CD4-positive, alpha-beta memory T cell (primary cell): ENCODE data around the gene QSOX2. TPM values are rescaled to one million over a fixed set of nuclear protein-coding genes. Genes with fewer than 3 reads are reported as not detected.
A peak's percentile ranks its signal among the peaks of the same experiment; 100 is the strongest.

Experiments
- CTCF ChIA-PET: fragments of 350-600 bp; sonication (Branson Sonifier 250); formaldehyde crosslinking; loops from one replicate; lab custom pipeline; 2021; ENCODE audit warnings: inconsistent platforms; ENCODE audit not compliant: partially characterized antibody; lab: Charles Lee
- POLR2A ChIA-PET: fragments of 350-600 bp; sonication (Branson Sonifier 250); formaldehyde crosslinking; loops from one replicate; lab custom pipeline; 2021; ENCODE audit not compliant: partially characterized antibody; lab: Charles Lee
- DNase-seq, 5 donors: peaks; one replicate each; pipeline versions ENCODE4 v3.0.0 to v3.0.0-alpha.2; 2020 to 2022; ENCODE audit warnings: mixed read lengths in 1 of 5
- H3K27ac ChIP-seq: one replicate; pipeline ENCODE4 v1.7.0; 2013; ENCODE audit warnings: low read depth, low read length
- H3K27me3 ChIP-seq: 2 replicates; pipeline ENCODE4 v1.7.0; 2013; ENCODE audit warnings: mild to moderate bottlenecking, low read length, moderate library complexity; ENCODE audit not compliant: insufficient read depth
- H3K36me3 ChIP-seq: 2 replicates; pipeline ENCODE4 v1.7.0; 2013; ENCODE audit warnings: mild to moderate bottlenecking, low read length, moderate library complexity; ENCODE audit not compliant: insufficient read depth
- H3K4me1 ChIP-seq: 2 replicates; pipeline ENCODE4 v1.7.0; 2013; ENCODE audit warnings: mild to moderate bottlenecking, low read length, moderate library complexity; ENCODE audit not compliant: insufficient read depth
- H3K4me3 ChIP-seq, 2 donors: one replicate each; pipeline ENCODE4 v1.7.0; 2013; ENCODE audit warnings: low read length in 2 of 2, mild to moderate bottlenecking in 1 of 2
- H3K9me3 ChIP-seq, 2 donors: one replicate each; pipeline ENCODE4 v1.7.0; 2013; ENCODE audit warnings: low read length in 2 of 2, control low read depth in 1 of 2; ENCODE audit not compliant: control insufficient read depth in 1 of 2
- H3K27ac Mint-ChIP-seq, 7 donors: one replicate each; pipeline ENCODE4 v1.8.0; 2020 to 2021; ENCODE audit warnings: mixed read lengths in 7 of 7, mild to moderate bottlenecking in 6 of 7, inconsistent platforms in 3 of 7, moderate library complexity in 3 of 7
- H3K27me3 Mint-ChIP-seq, 2 donors: one replicate each; pipeline ENCODE4 v1.8.0; 2020 to 2021; ENCODE audit warnings: mixed read lengths in 2 of 2
- H3K36me3 Mint-ChIP-seq, 2 donors: one replicate each; pipeline ENCODE4 v1.8.0; 2020 to 2021; ENCODE audit warnings: mixed read lengths in 2 of 2, inconsistent platforms in 1 of 2, mild to moderate bottlenecking in 1 of 2
- H3K4me1 Mint-ChIP-seq, 4 donors: one replicate each; pipeline ENCODE4 v1.8.0; 2020 to 2021; ENCODE audit warnings: mixed read lengths in 4 of 4, mild to moderate bottlenecking in 1 of 4
- H3K4me3 Mint-ChIP-seq, 8 donors: one replicate each; pipeline ENCODE4 v1.8.0; 2020 to 2021; ENCODE audit warnings: mixed read lengths in 8 of 8, mild to moderate bottlenecking in 7 of 8, moderate library complexity in 6 of 8, inconsistent platforms in 3 of 8
- H3K9me3 Mint-ChIP-seq, 8 donors: one replicate each; pipeline ENCODE4 v1.8.0; 2020 to 2021; ENCODE audit warnings: mixed read lengths in 8 of 8, mild to moderate bottlenecking in 5 of 8, inconsistent platforms in 3 of 8, moderate library complexity in 1 of 8
- intact Hi-C: fragments of 100-400 bp; cut with micrococcal nuclease; formaldehyde crosslinking; loops from one replicate; pipeline ENCODE4 v1.15.1; 2023
- polyA plus RNA-seq, 2 donors: library from polyadenylated mRNA; unstranded; fragments of 300-500 nt; fragmentation: Illumina TruSeq; gene quantifications; one replicate each; pipeline ENCODE4 v1.2.3, GENCODE V29; 2021
- total RNA-seq, 2 experiments: library from RNA; stranded (reverse); gene quantifications; one replicate each; pipeline ENCODE4 v1.2.3, GENCODE V29; 2021

QSOX2 gene
- total and polyA plus RNA-seq, 4 experiments from 2014 or later, result 0.35 to 15.0 (median 7.9) TPM

DNA sequence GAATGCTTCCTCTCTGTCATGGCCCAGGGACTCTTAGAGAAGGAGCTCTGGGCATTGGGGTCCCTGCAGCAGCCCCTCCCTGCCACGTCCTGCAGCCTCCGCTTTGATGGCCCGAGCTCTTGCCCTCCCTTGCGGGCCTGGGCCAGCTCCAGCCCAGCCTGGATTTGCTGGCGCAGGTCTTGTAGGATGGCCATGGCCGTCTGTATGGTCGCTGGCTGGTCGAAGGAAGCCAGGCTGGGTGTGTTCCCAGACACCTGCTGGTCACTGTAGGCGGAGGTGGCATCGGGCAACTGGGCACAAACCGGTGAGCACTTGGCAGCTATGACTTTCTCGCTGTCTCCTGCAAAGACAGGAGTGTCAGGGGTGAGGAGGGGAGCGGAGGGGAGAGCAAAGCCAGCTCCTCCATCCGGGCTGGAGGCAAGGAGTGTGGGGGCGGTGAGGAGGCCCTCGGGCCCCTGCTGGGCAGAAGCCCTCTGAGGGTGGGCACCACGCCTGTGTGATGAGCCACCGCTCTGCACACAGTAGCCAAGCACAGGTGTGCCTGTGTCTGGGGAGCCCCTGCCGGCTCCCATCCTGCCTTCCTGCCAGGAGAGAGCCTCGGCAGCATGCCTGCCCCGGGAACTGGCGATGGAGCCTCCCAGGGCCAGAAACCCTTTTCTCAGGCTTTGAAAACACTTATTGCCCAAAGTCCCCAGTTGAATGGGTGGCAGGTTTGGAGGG is 45.9 kb upstream of the QSOX2 start:
- Mint-ChIP-seq H3K27me3 (peaks cover 3 to 5% of the 10 kb centered on the region in 2 donors), H3K4me1 (no peaks in the 10 kb centered on the region), H3K9me3 (no peaks in the 10 kb centered on the region), H3K36me3 (no peaks in the 10 kb centered on the region), H3K4me3 (no peak overlapping the region), H3K27ac (peak overlapping the region in 1 of 7 donors; percentile 61)
- Histone ChIP-seq H3K4me3 (no peak overlapping the region), H3K4me1 (no peaks in the 10 kb centered on the region), H3K27ac (no peak overlapping the region), H3K27me3 (no peaks in the 10 kb centered on the region), H3K36me3 (no peaks in the 10 kb centered on the region), H3K9me3 (no peaks in the 10 kb centered on the region)
- intact Hi-C loops, result no loop called here
- ChIA-PET CTCF (no interaction called here), POLR2A (no interaction called here)
- no peak for DNase-seq

DNA sequence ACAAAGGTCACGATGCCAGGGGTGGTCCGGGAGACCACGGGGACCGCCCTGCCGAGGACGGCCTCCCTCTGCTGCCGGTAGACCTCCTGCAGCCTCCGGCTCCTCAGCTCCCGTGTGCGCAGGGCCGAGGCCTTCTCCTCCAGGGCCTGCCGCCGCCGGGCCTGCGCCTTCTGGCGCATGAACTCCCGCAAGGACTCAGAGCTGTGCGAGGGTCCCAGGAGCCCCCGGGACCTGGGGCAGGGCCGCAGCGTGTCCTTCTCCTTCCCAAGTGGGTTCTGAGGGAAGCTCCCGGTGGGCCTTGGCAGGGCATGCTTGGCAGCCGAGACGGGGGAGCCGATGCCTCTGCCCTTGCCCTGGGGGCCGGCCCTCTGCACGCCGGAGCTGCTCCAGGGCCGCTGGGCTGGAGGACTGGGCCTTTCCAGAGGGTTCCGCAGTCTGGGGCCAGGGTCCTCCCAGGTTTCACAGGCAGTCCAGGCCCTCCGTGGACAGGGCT is 44.9 kb upstream of the QSOX2 start:
- CTCF ChIA-PET, result no interaction called here
- peaks cover 4 to 5% of the 10 kb centered on the region in 2 donors for H3K27me3 Mint-ChIP-seq

DNA sequence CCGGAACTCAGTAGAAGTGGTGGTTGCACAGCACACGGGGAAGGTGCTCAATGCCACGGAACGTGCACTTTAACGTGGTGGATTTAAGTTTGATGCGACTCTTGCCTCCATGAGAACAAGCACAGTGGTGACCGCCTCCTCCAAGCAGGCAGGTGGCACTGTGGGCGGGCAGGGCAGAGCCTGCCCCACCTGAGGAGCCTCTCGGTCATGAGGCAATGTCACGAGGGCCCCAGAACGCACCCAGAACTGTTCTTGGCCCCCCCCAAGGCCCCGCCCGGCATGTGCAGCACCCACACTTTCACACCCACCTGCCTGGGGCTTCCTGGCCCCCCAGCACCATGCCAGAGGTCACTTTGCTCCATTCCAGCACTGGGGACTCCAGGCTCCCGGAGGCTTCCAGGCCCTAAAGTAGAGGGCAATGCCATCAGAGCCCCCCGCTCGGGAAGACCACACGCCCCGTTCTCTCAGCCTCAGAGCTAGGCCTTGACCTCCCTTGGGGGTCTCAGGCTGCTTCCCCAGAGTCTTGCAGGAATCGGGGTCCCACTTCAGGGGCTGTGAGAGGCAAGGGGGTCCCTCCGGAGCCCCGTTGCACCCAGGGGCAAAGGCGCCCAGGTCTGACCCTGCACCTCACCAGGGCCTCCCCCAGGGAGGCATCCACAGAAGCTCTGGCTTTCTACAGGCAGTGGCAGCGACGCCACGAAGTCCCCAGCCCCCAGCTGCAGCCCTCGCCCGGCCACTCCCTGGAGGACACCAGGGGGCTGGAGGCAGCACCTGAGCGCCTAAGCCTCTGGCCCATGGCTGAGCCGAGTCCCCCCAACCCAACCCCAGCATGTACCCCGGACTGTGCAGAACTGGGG is 44.3 kb upstream of the QSOX2 start:
- intact Hi-C loops, result loop anchor here (10.0 kb wide), 1 partner anchor 685 kb away; no protein-coding TSS in a partner anchor
- no peaks in the 10 kb centered on the region for H3K36me3 Mint-ChIP-seq
- Histone ChIP-seq H3K36me3 (no peaks in the 10 kb centered on the region), H3K27ac (no peak overlapping the region), H3K4me1 (no peaks in the 10 kb centered on the region), H3K9me3 (no peaks in the 10 kb centered on the region), H3K27me3 (no peaks in the 10 kb centered on the region), H3K4me3 (no peak overlapping the region)
- DNase-seq, result no peak
- H3K27me3 Mint-ChIP-seq, result peaks cover 4 to 5% of the 10 kb centered on the region in 2 donors
- no peak overlapping the region for H3K27ac Mint-ChIP-seq
- ChIA-PET POLR2A (no interaction called here), CTCF (no interaction called here)
- H3K4me3 Mint-ChIP-seq, result no peak overlapping the region
- H3K9me3 Mint-ChIP-seq, result no peaks in the 10 kb centered on the region
- no peaks in the 10 kb centered on the region for H3K4me1 Mint-ChIP-seq

More for the DNA sequence above, 44.9 kb upstream of the QSOX2 start:
- no peaks in the 10 kb centered on the region for H3K27me3 ChIP-seq
- POLR2A ChIA-PET, result no interaction called here
- no peaks in the 10 kb centered on the region for H3K4me1 Mint-ChIP-seq
- H3K4me3 Mint-ChIP-seq, result no peak overlapping the region
- no peak overlapping the region for H3K27ac ChIP-seq
- DNase-seq, result no peak
- no peak overlapping the region for H3K4me3 ChIP-seq
- H3K4me1 ChIP-seq, result no peaks in the 10 kb centered on the region
- no peak overlapping the region for H3K27ac Mint-ChIP-seq
- no peaks in the 10 kb centered on the region for H3K9me3 ChIP-seq
- no peaks in the 10 kb centered on the region for H3K36me3 Mint-ChIP-seq
- intact Hi-C loops, result no loop called here
- no peaks in the 10 kb centered on the region for H3K36me3 ChIP-seq
- H3K9me3 Mint-ChIP-seq, result no peaks in the 10 kb centered on the region

DNA sequence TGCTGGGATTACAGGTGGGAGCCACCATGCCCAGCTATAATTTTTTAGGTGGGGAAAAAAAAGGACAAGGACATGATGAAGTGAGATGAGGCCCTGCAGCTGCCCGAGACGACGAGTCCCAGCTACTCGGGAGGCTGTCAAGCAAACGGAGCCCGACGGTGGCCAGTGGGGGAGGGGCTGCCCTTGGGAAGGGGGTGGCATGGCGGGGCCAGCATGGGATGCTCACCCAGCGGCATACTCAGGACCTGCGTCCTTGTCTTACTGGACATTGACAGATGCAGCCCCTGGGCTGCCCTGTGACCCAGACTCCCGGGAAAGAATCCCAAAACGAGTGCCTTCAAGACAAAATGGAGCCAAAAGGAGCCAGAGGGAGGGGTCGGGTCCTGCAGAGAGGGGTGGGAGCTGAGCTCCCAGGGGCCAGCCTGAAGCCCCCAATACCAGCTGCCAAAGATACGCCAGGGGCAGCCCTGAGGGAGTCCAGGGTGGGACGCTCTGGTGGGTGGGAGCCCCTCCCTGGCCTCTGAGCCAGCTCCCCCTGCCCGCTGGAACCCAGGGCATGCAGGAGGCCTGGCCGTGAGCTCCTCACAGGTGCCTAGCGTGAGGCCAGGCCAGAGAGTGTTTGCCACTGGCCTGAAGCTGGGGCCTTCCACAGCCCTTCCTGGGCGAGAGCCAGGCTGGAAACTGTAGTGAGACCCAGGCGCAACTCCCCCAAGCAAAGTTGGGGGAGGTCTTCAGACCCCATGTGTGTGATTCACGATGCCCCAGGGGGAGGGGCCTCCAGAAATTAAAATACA is 42.5 kb upstream of the QSOX2 start:
- Mint-ChIP-seq H3K4me1 (peaks cover 0 to 4% (median 3%) of the 10 kb centered on the region in 4 donors), H3K27me3 (peaks cover 4 to 8% of the 10 kb centered on the region in 2 donors), H3K36me3 (no peaks in the 10 kb centered on the region), H3K4me3 (no peak overlapping the region), H3K9me3 (no peaks in the 10 kb centered on the region), H3K27ac (no peak overlapping the region)
- Histone ChIP-seq H3K4me3 (no peak overlapping the region), H3K36me3 (no peaks in the 10 kb centered on the region), H3K27ac (no peak overlapping the region), H3K9me3 (no peaks in the 10 kb centered on the region), H3K4me1 (peaks cover 6% of the 10 kb centered on the region), H3K27me3 (no peaks in the 10 kb centered on the region)
- ChIA-PET CTCF (no interaction called here), POLR2A (no interaction called here)
- intact Hi-C loops, result loop anchor here (10.0 kb wide), 1 partner anchor 683 kb away; no protein-coding TSS in a partner anchor
- no peak for DNase-seq

- Histone ChIP-seq H3K4me1 (peaks cover 6% of the 10 kb centered on the region), H3K27me3 (no peaks in the 10 kb centered on the region), H3K4me3 (no peak overlapping the region), H3K9me3 (no peaks in the 10 kb centered on the region), H3K36me3 (no peaks in the 10 kb centered on the region), H3K27ac (no peak overlapping the region)
- H3K4me1 Mint-ChIP-seq, result peaks cover 0 to 4% (median 3%) of the 10 kb centered on the region in 4 donors
- POLR2A ChIA-PET, result no interaction called here
- H3K27ac Mint-ChIP-seq, result no peak overlapping the region
- CTCF ChIA-PET, result no interaction called here
- intact Hi-C loops, result loop anchor here (10.0 kb wide), 1 partner anchor 682 kb away; no protein-coding TSS in a partner anchor
- no peaks in the 10 kb centered on the region for H3K36me3 Mint-ChIP-seq
- H3K9me3 Mint-ChIP-seq, result no peaks in the 10 kb centered on the region
- no peak overlapping the region for H3K4me3 Mint-ChIP-seq
- no peak for DNase-seq
- H3K27me3 Mint-ChIP-seq, result peaks cover 4 to 8% of the 10 kb centered on the region in 2 donors
These were observed 41.4 kb upstream of the QSOX2 start for GRCh38 chr9:136286987-136287379.

- H3K4me3 ChIP-seq, result no peak overlapping the region
- POLR2A ChIA-PET, result no interaction called here
These were observed 40.9 kb upstream of the QSOX2 start for GRCh38 chr9:136286359-136286986.

More at GRCh38 chr9:136286359-136286986, 40.9 kb upstream of the QSOX2 start:
- Histone ChIP-seq H3K27ac (no peak overlapping the region), H3K9me3 (no peaks in the 10 kb centered on the region), H3K36me3 (no peaks in the 10 kb centered on the region), H3K4me1 (peaks cover 6% of the 10 kb centered on the region), H3K27me3 (no peaks in the 10 kb centered on the region)
- Mint-ChIP-seq H3K27ac (no peak overlapping the region), H3K4me3 (no peak overlapping the region), H3K36me3 (no peaks in the 10 kb centered on the region), H3K4me1 (peaks cover 0 to 4% (median 3%) of the 10 kb centered on the region in 4 donors), H3K27me3 (peaks cover 4 to 8% of the 10 kb centered on the region in 2 donors), H3K9me3 (no peaks in the 10 kb centered on the region)
- CTCF ChIA-PET, result no interaction called here
- no peak for DNase-seq
- intact Hi-C loops, result loop anchor here (10.0 kb wide), 1 partner anchor 682 kb away; no protein-coding TSS in a partner anchor
